Panc1 (cell line): ENCODE data around the gene HS3ST6.

Experiments
- CTCF ChIP-seq: fragments of 450-650 bp; IDR thresholded peaks from 2 replicates; pipeline ENCODE4 v1.5.1; 2017; ENCODE audit warnings: mild to moderate bottlenecking
- POLR2AphosphoS5 ChIP-seq: IDR thresholded peaks from 2 replicates; pipeline ENCODE4 v1.6.1; 2012; ENCODE audit warnings: mild to moderate bottlenecking, low read depth, low read length, moderate library complexity
- SIN3A ChIP-seq: IDR thresholded peaks from 2 replicates; pipeline ENCODE4 v1.6.1; 2012; ENCODE audit warnings: low read depth, mild to moderate bottlenecking, low read length, moderate library complexity, borderline replicate concordance; ENCODE audit not compliant: insufficient read depth

GRCh38 chr16:1912215-1912543 is 6.0 kb downstream of the HS3ST6 start:
- TF ChIP-seq CTCF (no peak), POLR2AphosphoS5 (no peak), SIN3A (no peak)
